CD8-positive, alpha-beta memory T cell (primary cell): ENCODE results near the gene ZNF343. TPM values are rescaled to one million over a fixed set of nuclear protein-coding genes. Genes with fewer than 3 reads are reported as not detected.
A peak's percentile ranks its signal among the peaks of the same experiment; 100 is the strongest.
"Not testable (repeated sequence)": the region's sequence is repeated elsewhere in the genome, so short reads cannot be mapped to it uniquely, and the experiment has no call there.

Source experiments
- CTCF ChIA-PET: fragments of 350-600 bp; sonication (Branson Sonifier 250); formaldehyde crosslinking; loops from one replicate; lab custom pipeline; 2021; ENCODE audit warnings: antibody characterized with exemption; lab: Charles Lee
- POLR2A ChIA-PET: fragments of 350-600 bp; sonication (Branson Sonifier 250); formaldehyde crosslinking; loops from one replicate; lab custom pipeline; 2021; ENCODE audit warnings: antibody characterized with exemption; lab: Charles Lee
- DNase-seq, 5 donors: peaks; one replicate each; pipeline versions ENCODE4 v3.0.0 to v3.0.0-alpha.2; 2020 to 2022; ENCODE audit warnings: mixed read lengths in 1 of 5
- H3K27ac ChIP-seq: one replicate; pipeline ENCODE4 v1.7.0; 2013; ENCODE audit warnings: low read depth, mild to moderate bottlenecking, low read length, moderate library complexity
- H3K27me3 ChIP-seq: 2 replicates; pipeline ENCODE4 v1.7.0; 2013; ENCODE audit warnings: low read length, mild to moderate bottlenecking; ENCODE audit not compliant: insufficient read depth, poor library complexity, severe bottlenecking
- H3K36me3 ChIP-seq: 2 replicates; pipeline ENCODE4 v1.7.0; 2013; ENCODE audit warnings: mild to moderate bottlenecking, low read length, moderate library complexity; ENCODE audit not compliant: insufficient read depth
- H3K4me1 ChIP-seq: 2 replicates; pipeline ENCODE4 v1.7.0; 2013; ENCODE audit warnings: mild to moderate bottlenecking, low read length, moderate library complexity; ENCODE audit not compliant: insufficient read depth
- H3K4me3 ChIP-seq: 2 replicates; pipeline ENCODE4 v1.7.0; 2013; ENCODE audit warnings: mild to moderate bottlenecking, low read length
- H3K9me3 ChIP-seq: 2 replicates; pipeline ENCODE4 v1.7.0; 2013; ENCODE audit warnings: mild to moderate bottlenecking, low read length
- H3K27ac Mint-ChIP-seq, 8 donors: one replicate each; pipeline ENCODE4 v1.8.0; 2020 to 2021; ENCODE audit warnings: mixed read lengths in 8 of 8, mild to moderate bottlenecking in 6 of 8, inconsistent platforms in 3 of 8, moderate library complexity in 3 of 8
- H3K27me3 Mint-ChIP-seq, 2 donors: one replicate each; pipeline ENCODE4 v1.8.0; 2020 to 2021; ENCODE audit warnings: mixed read lengths in 2 of 2, mild to moderate bottlenecking in 1 of 2, moderate library complexity in 1 of 2
- H3K36me3 Mint-ChIP-seq, 3 donors: one replicate each; pipeline ENCODE4 v1.8.0; 2020 to 2021; ENCODE audit warnings: mixed read lengths in 3 of 3, inconsistent platforms in 1 of 3, mild to moderate bottlenecking in 1 of 3
- H3K4me1 Mint-ChIP-seq, 3 donors: one replicate each; pipeline ENCODE4 v1.8.0; 2020 to 2021; ENCODE audit warnings: mixed read lengths in 3 of 3, inconsistent platforms in 1 of 3, mild to moderate bottlenecking in 1 of 3
- H3K4me3 Mint-ChIP-seq, 7 donors: one replicate each; pipeline ENCODE4 v1.8.0; 2020 to 2021; ENCODE audit warnings: mixed read lengths in 7 of 7, mild to moderate bottlenecking in 6 of 7, moderate library complexity in 4 of 7, inconsistent platforms in 2 of 7
- H3K9me3 Mint-ChIP-seq, 5 donors: one replicate each; pipeline ENCODE4 v1.8.0; 2020 to 2022; ENCODE audit warnings: mixed read lengths in 5 of 5, mild to moderate bottlenecking in 3 of 5, moderate library complexity in 2 of 5, inconsistent platforms in 1 of 5
- polyA plus RNA-seq: library from polyadenylated mRNA; unstranded; fragments of 300-500 nt; fragmentation: Illumina TruSeq; gene quantifications from one replicate; pipeline ENCODE4 v1.2.3, GENCODE V29; 2021
- total RNA-seq, 2 experiments: library from RNA; stranded (reverse); gene quantifications; one replicate each; pipeline ENCODE4 v1.2.3, GENCODE V29; 2021

The ZNF343 gene
- total and polyA plus RNA-seq, 3 experiments from 2014 or later, result 4.3 to 11.3 (median 11.3) TPM

DNA sequence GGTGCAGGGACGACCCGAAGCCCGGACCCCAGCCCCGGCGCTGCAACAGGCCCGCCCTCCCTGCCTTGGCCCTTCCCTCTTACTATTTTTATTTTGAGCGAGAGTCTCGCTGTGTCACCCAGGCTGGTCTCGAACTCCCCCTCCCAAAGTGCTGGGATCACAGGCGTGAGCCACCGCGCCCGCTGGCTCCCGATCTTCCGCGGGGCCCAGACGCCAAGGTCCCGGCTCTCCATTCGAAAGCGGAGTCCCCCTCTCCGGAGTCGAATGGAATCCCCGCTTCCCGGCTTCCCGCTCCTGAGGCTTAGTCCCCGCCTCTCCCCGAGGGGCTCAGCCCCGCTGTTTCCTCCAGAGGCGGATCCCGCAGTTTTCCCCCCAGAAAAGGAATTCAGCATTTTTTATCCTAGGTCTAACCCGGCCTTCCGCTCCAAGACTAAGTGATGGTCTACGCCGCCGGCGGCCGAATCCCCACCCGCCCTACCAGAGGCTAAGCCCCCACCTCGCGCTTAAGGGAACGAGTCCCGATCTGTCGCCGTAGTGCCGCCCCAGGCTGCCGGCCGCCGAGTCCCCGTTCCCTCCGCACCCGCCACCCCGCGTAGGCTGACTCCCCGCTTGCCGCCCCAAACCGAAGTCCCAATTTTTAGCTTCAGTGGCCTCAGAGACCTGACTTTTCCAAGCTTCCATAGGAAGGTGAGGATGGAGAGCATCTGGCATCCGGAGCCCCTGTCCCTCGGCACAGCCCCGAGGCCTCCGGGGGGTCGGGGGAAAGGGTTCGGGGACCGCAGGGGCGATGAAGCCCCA, 16.2 kb upstream of the ZNF343 start:
- CTCF ChIA-PET, result interaction anchor here (0.6 to 5.8 kb wide), 14 partner anchors 8 to 149 kb away, joined by 3 to 89 read pairs (median 4); partner anchors contain the start of genes IDH3B, NOP56, SNRPB and ZNF343
- Mint-ChIP-seq H3K27me3 (peaks cover 0 to 1% of the 10 kb centered on the region in 2 donors), H3K4me1 (peaks cover 18 to 23% (median 19%) of the 10 kb centered on the region in 3 donors), H3K9me3 (no peaks in the 10 kb centered on the region), H3K4me3 (peak overlapping the region; percentile 73 to 96 (median 92)), H3K36me3 (peaks cover 0 to 3% (median 0%) of the 10 kb centered on the region in 3 donors), H3K27ac (peak overlapping the region; percentile 3 to 93 (median 87))
- Histone ChIP-seq H3K27me3 (no peaks in the 10 kb centered on the region), H3K9me3 (no peaks in the 10 kb centered on the region), H3K36me3 (no peaks in the 10 kb centered on the region), H3K4me1 (peaks cover 5% of the 10 kb centered on the region), H3K27ac (peak overlapping the region; percentile 83), H3K4me3 (peak overlapping the region; percentile 84)
- DNase-seq, result peak in 4 of 5 donors; percentile 12 to 51 (median 23)
- POLR2A ChIA-PET, result interaction anchor here (1.6 to 1.9 kb wide), 2 partner anchors 55 to 127 kb away, joined by 5 to 11 read pairs; partner anchors contain the start of gene SNRPB

GRCh38 chr20:2523919-2524708, 15.4 kb upstream of the ZNF343 start:
- peak; percentile 85 to 92 (median 87) for DNase-seq

DNA sequence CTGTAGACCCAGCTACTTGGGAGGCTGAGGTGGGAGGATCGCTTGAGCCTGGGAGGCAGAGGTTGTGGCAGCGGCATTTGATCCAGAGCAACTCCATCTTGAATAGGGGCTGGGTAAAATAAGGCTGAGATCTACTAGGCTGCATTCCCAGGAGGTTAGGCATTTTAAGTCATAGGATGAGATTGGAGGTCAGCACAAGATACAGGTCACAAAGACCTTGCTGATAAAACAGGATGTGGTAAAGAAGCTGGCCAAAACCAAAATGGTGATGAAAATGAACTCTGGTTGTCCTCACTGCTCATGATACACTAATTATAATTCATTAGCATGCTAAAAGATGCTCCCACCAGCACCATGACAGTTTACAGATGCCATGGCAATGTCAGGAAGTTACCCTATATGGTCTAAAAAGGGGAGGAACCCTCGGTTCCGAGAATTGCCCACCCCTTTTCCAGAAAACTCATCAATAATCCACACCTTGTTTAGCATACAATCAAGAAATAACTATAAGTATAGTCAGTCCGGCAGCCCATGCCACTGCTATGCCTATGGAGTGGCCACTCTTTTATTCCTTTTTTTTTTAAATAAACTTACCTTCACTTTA, 14.2 kb upstream of the ZNF343 start:
- H3K27me3 Mint-ChIP-seq, H3K36me3 Mint-ChIP-seq, H3K9me3 ChIP-seq, DNase-seq, H3K4me3 ChIP-seq, H3K36me3 ChIP-seq, H3K27ac Mint-ChIP-seq, H3K4me1 ChIP-seq, H3K27me3 ChIP-seq, H3K9me3 Mint-ChIP-seq, H3K27ac ChIP-seq: not testable (repeated sequence)
- ChIA-PET POLR2A (interaction anchor here (1.4 kb wide), 1 partner anchor 15 kb away, joined by 4 read pairs; the partner anchor contains the start of gene ZNF343), CTCF (interaction anchor here (0.8 to 5.8 kb wide), 11 partner anchors 12 to 152 kb away, joined by 3 to 89 read pairs (median 5); partner anchors contain the start of genes IDH3B and ZNF343)
- peaks cover 12 to 19% (median 13%) of the 10 kb centered on the region in 3 donors for H3K4me1 Mint-ChIP-seq
- peak overlapping the region in 2 of 7 donors; percentile 32 to 48 for H3K4me3 Mint-ChIP-seq

More at GRCh38 chr20:2523919-2524708, 15.4 kb upstream of the ZNF343 start:
- Mint-ChIP-seq H3K4me1 (peaks cover 12 to 19% (median 13%) of the 10 kb centered on the region in 3 donors), H3K27me3 (peaks cover 0 to 1% of the 10 kb centered on the region in 2 donors), H3K36me3 (peaks cover 0 to 3% (median 0%) of the 10 kb centered on the region in 3 donors), H3K4me3 (peak overlapping the region; percentile 73 to 96 (median 92)), H3K27ac (peak overlapping the region in 7 of 8 donors; percentile 3 to 86 (median 75)), H3K9me3 (no peaks in the 10 kb centered on the region)
- peaks cover 5% of the 10 kb centered on the region for H3K4me1 ChIP-seq
- H3K4me3 ChIP-seq, result peak overlapping the region; percentile 84
- CTCF ChIA-PET, result interaction anchor here (0.6 to 5.8 kb wide), 17 partner anchors 9 to 149 kb away, joined by 3 to 89 read pairs (median 4); partner anchors contain the start of genes IDH3B, NOP56, SNRPB and ZNF343
- H3K27me3 ChIP-seq, result no peaks in the 10 kb centered on the region
- peak overlapping the region; percentile 83 for H3K27ac ChIP-seq
- H3K36me3 ChIP-seq, result no peaks in the 10 kb centered on the region
- H3K9me3 ChIP-seq, result no peaks in the 10 kb centered on the region
- POLR2A ChIA-PET, result interaction anchor here (1.6 to 1.9 kb wide), 2 partner anchors 54 to 127 kb away, joined by 5 to 11 read pairs; partner anchors contain the start of gene SNRPB

GRCh38 chr20:2521369-2522305, 12.9 kb upstream of the ZNF343 start:
- Mint-ChIP-seq H3K9me3 (no peaks in the 10 kb centered on the region), H3K27ac (peak overlapping the region in 1 of 8 donors; percentile 27), H3K27me3 (peaks cover 0 to 1% of the 10 kb centered on the region in 2 donors), H3K4me3 (peak overlapping the region in 2 of 7 donors; percentile 5 to 52), H3K36me3 (peaks cover 0 to 3% (median 0%) of the 10 kb centered on the region in 3 donors), H3K4me1 (peaks cover 12 to 19% (median 13%) of the 10 kb centered on the region in 3 donors)
- POLR2A ChIA-PET, result interaction anchor here (1.2 to 1.4 kb wide), 2 partner anchors 13 to 131 kb away, joined by 4 read pairs; partner anchors contain the start of genes NOP56 and ZNF343
- H3K27ac ChIP-seq, result no peak overlapping the region
- peaks cover 5% of the 10 kb centered on the region for H3K4me1 ChIP-seq
- peak; percentile 23 to 65 (median 45) for DNase-seq
- CTCF ChIA-PET, result interaction anchor here (0.9 to 5.8 kb wide), 17 partner anchors 9 to 153 kb away, joined by 3 to 89 read pairs (median 5); partner anchors contain the start of genes IDH3B, NOP56, SNRPB and ZNF343
- no peak overlapping the region for H3K4me3 ChIP-seq
- H3K27me3 ChIP-seq, result no peaks in the 10 kb centered on the region
- H3K36me3 ChIP-seq, result no peaks in the 10 kb centered on the region
- no peaks in the 10 kb centered on the region for H3K9me3 ChIP-seq

DNA sequence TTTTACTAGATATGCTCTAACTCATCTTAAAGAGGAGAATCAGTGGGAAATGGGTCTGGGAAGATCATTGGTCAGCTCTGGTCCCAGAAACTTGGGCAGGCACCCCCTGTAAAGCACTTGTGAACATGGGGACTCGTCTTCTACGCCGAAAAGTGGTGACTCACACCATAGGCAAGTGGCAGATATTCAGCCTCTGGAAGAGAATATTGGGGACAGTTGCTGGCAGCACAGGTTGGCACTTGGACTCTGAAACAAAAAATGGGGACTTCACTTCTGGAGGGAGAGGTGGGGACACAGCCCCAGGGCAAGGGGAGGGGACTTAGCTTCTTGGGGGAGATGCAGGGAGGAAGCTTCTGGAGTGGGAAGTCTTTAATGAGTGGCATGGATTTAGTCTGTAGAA, 11.9 kb upstream of the ZNF343 start:
- ChIA-PET POLR2A (no interaction called here), CTCF (interaction anchor here (0.8 to 5.8 kb wide), 4 partner anchors 8 to 67 kb away, joined by 3 to 89 read pairs (median 4); partner anchors contain the start of gene ZNF343)
- Histone ChIP-seq H3K27me3 (no peaks in the 10 kb centered on the region), H3K9me3 (no peaks in the 10 kb centered on the region), H3K4me1 (peaks cover 5% of the 10 kb centered on the region), H3K27ac (no peak overlapping the region), H3K36me3 (no peaks in the 10 kb centered on the region), H3K4me3 (no peak overlapping the region)
- DNase-seq, result no peak
- H3K4me1 Mint-ChIP-seq, result peaks cover 12 to 17% (median 13%) of the 10 kb centered on the region in 3 donors
- H3K27ac Mint-ChIP-seq, result no peak overlapping the region
- H3K27me3 Mint-ChIP-seq, result peaks cover 0 to 1% of the 10 kb centered on the region in 2 donors
- peak overlapping the region in 1 of 7 donors; percentile 49 for H3K4me3 Mint-ChIP-seq
- H3K9me3 Mint-ChIP-seq, result no peaks in the 10 kb centered on the region
- peaks cover 0 to 3% (median 0%) of the 10 kb centered on the region in 3 donors for H3K36me3 Mint-ChIP-seq

DNA sequence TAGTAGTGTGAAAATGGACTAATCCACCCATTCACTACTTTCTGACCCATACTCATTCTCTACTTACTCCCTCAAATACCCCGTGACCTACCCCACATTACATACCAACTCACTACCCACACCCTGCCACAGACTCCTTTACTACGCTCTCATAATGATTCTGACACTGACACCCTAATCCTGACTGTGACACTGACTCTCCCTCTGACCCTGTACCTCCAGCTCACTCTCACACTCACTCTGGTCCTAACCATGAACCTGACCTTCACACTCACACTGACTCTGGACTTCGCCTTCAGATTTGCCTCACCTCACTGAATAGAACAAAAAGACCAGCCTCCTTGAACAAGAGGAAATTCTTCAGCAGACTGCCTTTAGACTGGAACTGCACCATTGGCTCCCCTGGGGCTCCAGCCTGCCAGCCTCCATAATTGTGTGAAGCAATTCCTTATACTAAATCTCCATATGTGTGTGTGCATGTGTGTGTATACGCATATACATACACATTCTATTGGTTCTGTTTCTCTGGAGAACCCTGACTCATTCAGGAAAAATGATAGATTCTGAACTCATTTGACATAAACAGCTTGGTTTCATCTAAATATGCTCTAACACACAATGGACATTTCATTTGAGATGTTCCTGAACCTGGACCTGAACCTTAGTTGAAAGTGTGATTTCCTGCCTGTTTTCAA, 10.5 kb upstream of the ZNF343 start:
- no peak overlapping the region for H3K4me3 ChIP-seq
- no peaks in the 10 kb centered on the region for H3K36me3 ChIP-seq
- no peak overlapping the region for H3K4me3 Mint-ChIP-seq
- no peak overlapping the region for H3K27ac Mint-ChIP-seq
- peaks cover 0 to 1% of the 10 kb centered on the region in 2 donors for H3K27me3 Mint-ChIP-seq
- no peaks in the 10 kb centered on the region for H3K9me3 Mint-ChIP-seq
- no peaks in the 10 kb centered on the region for H3K9me3 ChIP-seq
- peaks cover 4 to 8% (median 7%) of the 10 kb centered on the region in 3 donors for H3K4me1 Mint-ChIP-seq
- ChIA-PET CTCF (interaction anchor here (1.5 kb wide), 1 partner anchor 9 kb away, joined by 6 read pairs; no protein-coding TSS in a partner anchor), POLR2A (no interaction called here)
- no peaks in the 10 kb centered on the region for H3K36me3 Mint-ChIP-seq
- peaks cover 5% of the 10 kb centered on the region for H3K4me1 ChIP-seq
- no peak for DNase-seq
- H3K27me3 ChIP-seq, result no peaks in the 10 kb centered on the region
- no peak overlapping the region for H3K27ac ChIP-seq
